Mammary epithelial cell (primary cell): ENCODE measurements around the gene GCA.

Source experiments
- EZH2 ChIP-seq: IDR thresholded peaks from 2 replicates; pipeline ENCODE4 v1.6.1; 2012; ENCODE audit warnings: low read length, inconsistent platforms, borderline replicate concordance
- TF ChIP-seq, protein P1 (sequence below), 2 donors: IDR thresholded peaks in 1 of 2; conservative IDR thresholded peaks in 1 of 2; 2 replicates each; pipeline ENCODE4 v1.5.1; 2011 to 2012; ENCODE audit warnings: inconsistent platforms in 2 of 2, low read length in 2 of 2, mild to moderate bottlenecking in 2 of 2, control low read depth in 1 of 2, low read depth in 1 of 2; ENCODE audit not compliant: insufficient read depth in 1 of 2; ENCODE audit errors: extremely low read depth in 1 of 2

GRCh38 chr2:162298669-162299335 lies 45.1 kb upstream of the GCA start:
- TF ChIP-seq, protein P1, sequence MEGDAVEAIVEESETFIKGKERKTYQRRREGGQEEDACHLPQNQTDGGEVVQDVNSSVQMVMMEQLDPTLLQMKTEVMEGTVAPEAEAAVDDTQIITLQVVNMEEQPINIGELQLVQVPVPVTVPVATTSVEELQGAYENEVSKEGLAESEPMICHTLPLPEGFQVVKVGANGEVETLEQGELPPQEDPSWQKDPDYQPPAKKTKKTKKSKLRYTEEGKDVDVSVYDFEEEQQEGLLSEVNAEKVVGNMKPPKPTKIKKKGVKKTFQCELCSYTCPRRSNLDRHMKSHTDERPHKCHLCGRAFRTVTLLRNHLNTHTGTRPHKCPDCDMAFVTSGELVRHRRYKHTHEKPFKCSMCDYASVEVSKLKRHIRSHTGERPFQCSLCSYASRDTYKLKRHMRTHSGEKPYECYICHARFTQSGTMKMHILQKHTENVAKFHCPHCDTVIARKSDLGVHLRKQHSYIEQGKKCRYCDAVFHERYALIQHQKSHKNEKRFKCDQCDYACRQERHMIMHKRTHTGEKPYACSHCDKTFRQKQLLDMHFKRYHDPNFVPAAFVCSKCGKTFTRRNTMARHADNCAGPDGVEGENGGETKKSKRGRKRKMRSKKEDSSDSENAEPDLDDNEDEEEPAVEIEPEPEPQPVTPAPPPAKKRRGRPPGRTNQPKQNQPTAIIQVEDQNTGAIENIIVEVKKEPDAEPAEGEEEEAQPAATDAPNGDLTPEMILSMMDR (conservative IDR thresholded peaks at IDR 0.05 in 1 of 2, IDR thresholded peaks at IDR 0.05 in 1 of 2; ENCODE audit: extremely low read depth in 1 of 2, insufficient read depth in 1 of 2, low read depth in 1 of 2, low read length in 2 of 2) = no peak
- no peak for TF ChIP-seq EZH2
